Ramos (cell line): Measurements from ENCODE around the gene PKDCC.

Experiments
- in situ Hi-C: fragments of 300-500 bp; cut with MboI; formaldehyde crosslinking; loops from one replicate; pipeline ENCODE4 v1.14.3; 2022; ENCODE audit warnings: low sequenced_read_pairs; ENCODE audit not compliant: unreplicated experiment

PKDCC gene

GRCh38 chr2:42048299-42049220 lies 739 bp downstream of the PKDCC start:
- in situ Hi-C loops = no loop called here

GRCh38 chr2:42049221-42050009 lies 1.6 kb downstream of the PKDCC start:
- in situ Hi-C loops = no loop called here

- in situ Hi-C loops = no loop called here
Observed at GRCh38 chr2:42050010-42050702, 2.3 kb downstream of the PKDCC start.

GRCh38 chr2:42050703-42051542 lies 3.1 kb downstream of the PKDCC start:
- in situ Hi-C loops = no loop called here

GRCh38 chr2:42051543-42052235 lies 3.9 kb downstream of the PKDCC start:
- in situ Hi-C loops = no loop called here

- in situ Hi-C loops = no loop called here
Observed at GRCh38 chr2:42052702-42053481, 5.1 kb downstream of the PKDCC start.

- in situ Hi-C loops = no loop called here
Observed at GRCh38 chr2:42053482-42053790, 5.6 kb downstream of the PKDCC start.

GRCh38 chr2:42053791-42054701 lies 6.2 kb downstream of the PKDCC start:
- in situ Hi-C loops = no loop called here

GRCh38 chr2:42054714-42055430 lies 7.1 kb downstream of the PKDCC start:
- in situ Hi-C loops = no loop called here

GRCh38 chr2:42055573-42056514 lies 8.0 kb downstream of the PKDCC start:
- in situ Hi-C loops = no loop called here

GRCh38 chr2:42057159-42057901 lies 9.5 kb downstream of the PKDCC start:
- in situ Hi-C loops = no loop called here

- in situ Hi-C loops = no loop called here
Observed at GRCh38 chr2:42057902-42058450, 10.2 kb downstream of the PKDCC start.

- in situ Hi-C loops = no loop called here
Observed at GRCh38 chr2:42059261-42059898, 11.6 kb downstream of the PKDCC start.

- in situ Hi-C loops = no loop called here
Observed at GRCh38 chr2:42060028-42060427, 12.2 kb downstream of the PKDCC start.
